Umbilical cord (tissue), 2 donors: ENCODE data around the gene OR6Q1. TPM values are rescaled to one million over a fixed set of nuclear protein-coding genes. Genes with fewer than 3 reads are reported as not detected.
"Not testable (repeated sequence)": the region's sequence is repeated elsewhere in the genome, so short reads cannot be mapped to it uniquely, and the experiment has no call there.

ENCODE experiments used
- DNase-seq: peaks from one replicate; pipeline ENCODE4 v3.0.0-alpha.2; 2015; ENCODE audit warnings: low spot score
- total RNA-seq: library from RNA; depleted of rRNA; stranded (reverse); fragments of >200 nt; gene quantifications from one replicate; pipeline ENCODE4 v1.2.3, GENCODE V29; 2014; ENCODE audit warnings: low replicate concordance; ENCODE audit not compliant: insufficient read depth

Gene OR6Q1
- 0.72 TPM for total RNA-seq

- DNase-seq = no peak
These were observed at the start of gene OR6Q1 for GRCh38 chr11:58030653-58031052. TSS of gene OR6Q1 (plus strand) at chr11:58030953. CDS start at chr11:58030953, 0 bp downstream.

DNA sequence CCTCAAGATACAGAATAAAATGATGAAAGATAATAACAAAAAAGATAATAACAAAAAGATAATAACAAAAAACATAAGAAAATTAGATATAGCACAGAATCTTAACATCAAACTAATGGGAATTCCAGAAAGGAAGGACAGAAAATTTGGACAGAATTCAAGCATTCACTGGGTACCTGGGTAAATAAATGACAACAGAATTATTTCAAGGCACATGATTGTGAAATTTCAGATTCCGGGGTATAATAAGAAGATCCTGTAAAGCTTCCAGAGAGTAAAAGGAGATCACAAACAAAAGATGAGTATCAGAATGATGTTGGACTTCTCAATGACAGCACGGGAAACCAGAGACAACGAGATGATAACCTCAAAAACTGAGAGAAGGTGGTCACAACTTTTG is 49.2 kb upstream of the OR6Q1 start:
- DNase-seq = no peak

DNA sequence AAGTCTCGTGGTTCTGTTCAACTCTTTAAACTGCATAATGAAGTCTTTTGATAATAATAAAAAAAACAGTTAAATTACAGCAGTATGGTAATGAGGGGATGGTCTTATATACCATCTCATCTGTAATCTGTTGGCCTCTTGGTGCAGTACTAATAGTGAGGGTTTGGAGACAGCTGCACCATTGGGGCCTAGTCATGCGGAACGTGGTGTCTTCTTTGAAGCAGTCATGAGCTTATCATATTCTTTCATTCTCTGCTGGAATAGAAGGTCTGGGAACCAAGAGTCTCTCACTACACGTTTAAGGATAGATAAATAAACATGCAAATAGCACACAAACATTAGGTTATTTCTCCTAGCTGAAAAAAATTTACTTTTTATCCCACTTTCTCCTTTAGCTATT is 48.0 kb upstream of the OR6Q1 start:
- DNase-seq = no peak

DNA sequence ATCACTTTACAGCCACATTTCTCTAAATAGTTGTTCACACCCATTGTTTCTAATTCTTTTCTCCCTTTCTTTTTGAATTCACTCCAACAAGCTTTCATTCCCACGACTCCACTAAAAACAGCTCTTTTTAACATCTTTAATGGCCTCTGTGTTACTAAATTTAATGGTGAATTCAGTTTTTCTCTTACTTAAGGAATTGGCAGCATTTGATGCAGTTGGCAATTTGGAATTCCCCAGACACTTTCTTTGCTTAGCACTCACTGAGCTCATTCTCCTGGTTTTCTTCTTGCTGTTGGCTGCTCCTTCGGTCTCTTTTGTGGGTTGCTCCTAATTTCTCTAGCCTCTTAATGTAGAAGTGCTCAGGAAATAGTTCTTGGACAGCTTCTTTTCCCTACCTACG is 47.6 kb upstream of the OR6Q1 start:
- DNase-seq = no peak

GRCh38 chr11:57999523-57999922 is 31.2 kb upstream of the OR6Q1 start:
- not testable (repeated sequence) for DNase-seq

DNA sequence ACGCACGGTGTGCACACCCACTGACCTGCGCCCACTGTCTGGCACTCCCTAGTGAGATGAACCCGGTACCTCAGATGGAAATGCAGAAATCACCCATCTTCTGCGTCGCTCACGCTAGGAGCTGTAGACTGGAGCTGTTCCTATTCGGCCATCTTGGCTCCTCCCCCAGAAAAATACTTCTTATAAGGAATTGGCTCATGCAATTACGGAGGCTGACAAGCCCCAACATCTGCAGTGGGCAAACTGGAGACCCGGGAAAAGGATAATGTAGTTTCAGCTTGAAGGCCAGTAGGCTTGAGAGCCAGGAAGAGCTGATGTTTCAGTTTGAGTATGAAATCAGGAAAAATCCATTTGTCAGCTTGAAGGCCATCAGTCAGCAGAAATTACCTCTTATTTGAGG is 30.7 kb upstream of the OR6Q1 start:
- DNase-seq = not testable (repeated sequence)

DNA sequence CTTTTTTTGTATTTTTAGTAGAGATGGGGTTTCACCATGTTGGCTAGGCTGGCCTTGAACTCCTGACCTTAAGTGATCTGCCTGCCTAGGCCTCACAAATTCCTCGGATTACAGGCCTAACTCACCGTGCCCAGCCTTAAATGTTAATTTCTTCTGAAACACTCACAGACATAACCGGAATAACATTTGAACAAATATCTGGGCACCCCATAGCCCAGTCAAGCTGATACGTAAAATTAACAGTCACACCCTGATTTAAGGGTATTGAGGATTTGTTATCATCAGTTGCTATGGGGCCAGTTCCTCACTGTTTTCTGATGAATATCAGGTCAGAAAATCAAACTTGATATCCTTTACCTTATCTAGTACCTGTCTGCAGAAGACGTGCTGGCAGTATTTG is 30.1 kb upstream of the OR6Q1 start:
- no peak for DNase-seq

DNA sequence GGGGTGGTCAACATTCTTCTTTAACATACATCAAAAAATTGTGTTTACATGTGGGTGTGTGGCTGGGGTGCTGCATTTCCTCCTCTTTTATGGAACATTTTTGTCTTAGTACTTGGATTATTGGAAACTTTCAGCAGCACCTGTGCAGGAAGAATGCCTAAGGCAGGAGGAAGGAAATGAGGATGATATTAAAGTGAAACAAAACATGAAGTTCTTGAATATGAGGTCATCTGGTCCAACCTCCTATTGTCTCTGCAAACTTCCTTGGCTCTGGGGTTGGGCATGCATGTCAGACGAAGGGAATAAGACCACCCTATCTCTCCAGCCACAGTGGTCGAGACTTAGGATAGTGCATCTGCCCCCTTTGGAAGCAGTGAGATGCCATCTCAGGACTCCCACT is 27.7 kb upstream of the OR6Q1 start:
- no peak for DNase-seq

DNA sequence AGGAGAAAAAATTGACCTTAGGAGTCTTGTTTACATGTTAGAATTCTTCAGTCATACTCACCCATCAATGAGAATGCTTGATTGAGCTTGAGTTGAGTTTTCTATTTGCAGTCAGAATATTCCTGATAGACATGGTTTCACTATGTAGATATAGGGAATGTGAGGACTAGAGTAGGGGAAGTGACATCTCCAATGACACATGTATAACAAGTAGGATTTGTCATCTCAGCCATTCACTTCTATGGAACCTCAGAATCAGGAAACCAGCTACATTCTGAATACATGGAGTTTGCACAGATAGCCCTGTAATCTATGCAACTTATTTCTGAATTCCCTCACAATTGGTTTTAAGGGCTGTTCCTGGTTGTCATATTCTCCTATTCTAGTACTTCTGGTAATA is 27.2 kb upstream of the OR6Q1 start:
- no peak for DNase-seq

DNA sequence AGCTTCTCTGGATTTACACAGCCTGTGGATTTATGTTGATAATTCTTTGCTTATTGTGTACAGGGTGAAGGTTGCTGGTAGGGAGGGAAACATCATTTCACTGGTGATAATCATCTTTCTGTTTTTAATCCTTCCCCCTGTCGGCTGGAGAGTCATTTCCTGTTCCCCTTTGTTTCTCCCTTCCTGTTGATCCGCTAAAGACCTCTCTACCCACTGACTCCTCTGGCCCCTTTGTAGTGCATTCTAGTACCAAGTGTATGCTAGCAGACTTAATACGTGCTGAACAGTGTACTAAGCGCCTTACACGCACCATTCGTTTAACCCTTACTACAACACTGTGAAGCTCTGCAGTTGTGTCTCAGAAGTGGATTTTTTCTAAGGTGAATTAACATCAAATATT is 26.1 kb upstream of the OR6Q1 start:
- peak; percentile 7 for DNase-seq

DNA sequence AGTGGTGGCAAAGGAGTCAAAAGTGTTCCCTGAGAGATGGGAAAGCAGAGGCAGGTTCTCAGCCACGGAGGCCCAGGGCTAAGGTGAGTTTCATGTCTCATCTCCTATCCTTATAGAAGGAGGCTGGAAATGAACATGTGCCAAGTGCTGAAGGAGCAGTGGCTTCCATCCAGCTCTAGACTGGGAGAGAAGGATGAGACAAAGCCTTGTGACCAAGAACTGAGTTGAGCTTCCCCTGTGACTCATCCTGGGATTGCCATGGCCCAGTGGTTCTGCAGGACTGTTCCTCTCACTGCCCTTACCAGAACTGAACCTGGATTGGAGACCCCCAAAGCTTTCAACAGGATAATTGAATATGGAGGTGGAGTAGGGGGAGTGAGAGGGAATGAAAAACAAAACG is 23.8 kb upstream of the OR6Q1 start:
- DNase-seq = no peak

GRCh38 chr11:58011771-58012170 is 19.0 kb upstream of the OR6Q1 start:
- no peak for DNase-seq

DNA sequence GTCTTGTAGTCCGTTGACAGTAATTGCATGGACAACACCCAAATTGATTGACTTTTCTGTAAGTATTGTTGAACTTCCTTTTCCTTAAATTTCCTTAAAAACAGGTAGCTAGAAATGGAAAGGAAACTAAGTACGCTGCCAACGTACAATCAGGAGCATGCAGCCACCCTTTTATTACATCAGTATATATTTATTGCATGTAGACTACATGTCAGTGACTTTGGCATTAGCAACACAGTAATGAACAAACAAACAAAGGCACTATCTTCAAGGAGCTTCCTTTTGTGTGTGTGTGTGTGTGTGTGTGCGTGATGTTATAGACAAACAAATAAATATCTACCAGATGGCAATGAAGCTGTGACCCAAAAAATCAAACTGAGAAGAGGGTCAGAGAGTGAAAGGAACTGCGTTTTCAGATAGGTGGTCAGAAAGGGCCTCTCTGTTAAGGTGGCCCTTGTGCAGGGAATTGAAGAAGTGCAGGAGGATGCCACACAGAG is 7.3 kb upstream of the OR6Q1 start, which contains the start of gene OR9Q1:
Gene OR9Q1 (plus strand): TSS at position 447 of the 497 bp plus-strand sequence. CDS start 155,564 bp downstream, outside the sequence.
- no peak for DNase-seq

GRCh38 chr11:58024601-58025091 is 6.1 kb upstream of the OR6Q1 start:
- peak; percentile 48 for DNase-seq

GRCh38 chr11:58027341-58027740 is 3.4 kb upstream of the OR6Q1 start:
- peak; percentile 23 for DNase-seq

GRCh38 chr11:58028687-58029411 is 1.9 kb upstream of the OR6Q1 start:
- no peak for DNase-seq

DNA sequence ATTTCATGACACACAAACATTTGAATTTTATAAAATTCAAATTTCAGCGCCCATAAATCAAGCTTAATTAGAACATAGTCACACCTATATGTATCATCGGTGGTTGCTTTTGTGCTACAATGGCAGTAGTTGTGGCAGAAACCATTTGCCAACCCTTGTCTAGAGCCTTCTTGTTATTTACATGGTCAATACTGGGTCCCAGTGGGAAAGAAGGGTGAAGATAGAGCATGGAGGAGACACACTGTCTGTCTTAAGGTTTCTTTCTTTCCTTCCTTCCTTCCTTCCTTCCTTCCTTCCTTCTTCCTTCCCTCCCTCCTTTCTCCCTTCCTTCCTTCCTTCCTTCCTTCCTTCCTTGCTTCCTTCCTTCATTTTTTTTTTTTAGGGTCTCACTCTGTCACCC is 3.7 kb downstream of the OR6Q1 start:
- DNase-seq = no peak

GRCh38 chr11:58039589-58039988 is 8.8 kb downstream of the OR6Q1 start:
- no peak for DNase-seq

- DNase-seq = no peak
These were observed 12.6 kb downstream of the OR6Q1 start for GRCh38 chr11:58043379-58043778.

GRCh38 chr11:58046231-58046630 is 15.5 kb downstream of the OR6Q1 start:
- no peak for DNase-seq

DNA sequence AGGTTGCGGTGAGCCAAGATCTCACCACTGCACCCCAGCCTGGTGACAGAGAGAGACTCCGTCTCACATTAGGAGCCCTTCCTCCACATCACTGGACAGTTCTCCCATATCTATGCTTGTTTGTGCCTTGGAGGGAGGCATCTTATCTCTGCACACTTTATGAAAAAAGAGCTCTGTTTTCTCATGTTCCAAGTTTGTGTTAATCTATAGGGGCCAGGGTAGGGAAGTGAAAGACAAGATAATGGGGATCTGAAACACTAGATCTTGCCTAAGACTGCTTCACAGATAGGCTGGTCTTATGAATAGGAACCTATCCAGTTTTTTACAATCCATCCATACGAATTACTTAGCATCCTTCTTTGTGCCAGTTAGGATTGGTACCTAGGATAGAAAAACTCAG is 17.1 kb downstream of the OR6Q1 start:
- DNase-seq = no peak

DNA sequence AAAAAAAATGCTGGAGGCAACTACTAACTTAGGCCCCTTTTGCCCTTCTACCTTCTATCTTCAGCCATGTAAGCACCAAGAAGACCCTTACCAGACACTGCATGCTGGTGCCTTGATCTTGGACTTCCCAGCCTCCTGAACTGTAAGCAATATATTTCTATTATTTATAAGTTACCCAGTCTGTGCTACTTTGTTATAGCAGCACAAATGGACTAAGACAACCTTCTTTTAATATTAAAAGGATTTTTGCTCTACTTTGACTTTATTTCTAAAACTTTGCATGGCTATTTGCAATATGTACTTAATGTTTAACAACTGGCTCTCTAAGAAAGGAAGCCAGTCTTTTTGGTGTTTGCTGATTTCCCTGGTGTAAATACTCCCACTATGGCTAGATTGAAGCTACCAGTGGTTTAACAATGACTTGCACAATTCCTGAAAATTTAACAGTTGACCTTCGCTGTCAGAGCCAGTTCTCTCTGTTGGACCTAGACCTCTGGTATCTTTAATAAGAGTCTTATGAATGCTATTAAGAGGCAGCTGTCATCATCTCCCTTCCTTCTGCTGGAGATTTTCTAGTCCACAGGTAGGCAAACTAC is 25.2 kb downstream of the OR6Q1 start:
- no peak for DNase-seq

- DNase-seq = no peak
These were observed 26.7 kb downstream of the OR6Q1 start for GRCh38 chr11:58057481-58057880.
